Esophagus (tissue), 2 donors: ENCODE measurements around the gene RGS19. TPM values are rescaled to one million over a fixed set of nuclear protein-coding genes. Genes with fewer than 3 reads are reported as not detected.
A peak's percentile ranks its signal among the peaks of the same experiment; 100 is the strongest.

Source experiments
- H3K27ac ChIP-seq, 2 donors: one replicate each; pipeline ENCODE4 v1.5.1; 2013; ENCODE audit warnings: low read depth in 2 of 2, mild to moderate bottlenecking in 2 of 2, inconsistent platforms in 1 of 2, low read length in 1 of 2, moderate library complexity in 1 of 2
- H3K27me3 ChIP-seq, 2 donors: one replicate each; pipeline ENCODE4 v1.6.1; 2013; ENCODE audit warnings: low read length in 2 of 2, control low read depth in 1 of 2, mild to moderate bottlenecking in 1 of 2; ENCODE audit not compliant: insufficient read depth in 2 of 2, control insufficient read depth in 1 of 2
- H3K36me3 ChIP-seq, 2 donors: one replicate each; pipeline ENCODE4 v1.6.1; 2013; ENCODE audit warnings: low read length in 1 of 2; ENCODE audit not compliant: control insufficient read depth in 2 of 2, insufficient read depth in 2 of 2
- H3K4me1 ChIP-seq, 2 donors: one replicate each; pipeline ENCODE4 v1.6.1; 2013; ENCODE audit warnings: low read length in 1 of 2; ENCODE audit not compliant: control insufficient read depth in 2 of 2, insufficient read depth in 2 of 2
- H3K4me3 ChIP-seq, 2 donors: one replicate each; pipeline ENCODE4 v1.5.1; 2013; ENCODE audit warnings: low read length in 2 of 2, mild to moderate bottlenecking in 2 of 2, low read depth in 1 of 2, moderate library complexity in 1 of 2
- H3K9me3 ChIP-seq, 2 donors: one replicate each; pipeline ENCODE4 v1.6.1; 2013; ENCODE audit warnings: mild to moderate bottlenecking in 2 of 2, low read depth in 1 of 2, low read length in 1 of 2, moderate library complexity in 1 of 2; ENCODE audit not compliant: control insufficient read depth in 2 of 2, insufficient read depth in 1 of 2
- WGBS, 2 donors: extraction: QIAGEN DNeasy Blood & Tissue Kit; methylation state at CpG; one replicate each; pipeline ENCODE4 v1.1.7; 2013; 5-methylcytosine and 5-hydroxymethylcytosine counted together
- polyA plus RNA-seq, 2 donors: library from polyadenylated mRNA; stranded (reverse); fragments of 200-250 nt; gene quantifications; one replicate each; pipeline ENCODE4 v1.2.3, GENCODE V29; 2013
- donor health status: healthy with polysubstance abuse.
- donor health status: Bipolar disorder and iron deficiency.

Gene RGS19
- polyA plus RNA-seq, 2 donors = 5.0 to 8.7 TPM

DNA sequence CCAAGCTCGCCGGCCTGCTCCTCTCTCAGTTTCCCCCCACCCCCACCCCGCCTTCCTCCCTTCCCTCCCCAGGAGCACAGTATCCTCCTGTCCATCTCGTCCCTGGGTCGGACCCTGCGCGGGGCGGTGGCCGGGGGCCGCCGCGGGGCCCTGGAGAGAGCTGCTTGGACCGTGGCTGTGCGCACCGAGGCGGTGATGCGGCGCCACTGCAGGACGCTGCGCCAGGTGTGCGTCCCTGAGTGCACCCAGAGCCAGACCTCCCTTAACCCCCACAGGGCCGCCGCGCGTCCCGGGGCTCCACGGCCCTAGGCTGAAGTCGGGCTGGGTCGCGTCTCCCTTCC, 41.1 kb downstream of the RGS19 start:
- H3K4me3 ChIP-seq = peak overlapping the region; percentile 48 to 59
- no peaks in the 10 kb centered on the region for H3K27me3 ChIP-seq
- peak overlapping the region in 1 of 2 donors; percentile 11 for H3K27ac ChIP-seq
- peaks cover 8 to 9% of the 10 kb centered on the region in 2 donors for H3K4me1 ChIP-seq
- H3K9me3 ChIP-seq = no peaks in the 10 kb centered on the region
- peaks cover 0 to 11% of the 10 kb centered on the region in 2 donors for H3K36me3 ChIP-seq
- WGBS, 2 donors = 2 to 3% methylated on average over 29 to 30 of the region's 30 CpGs

DNA sequence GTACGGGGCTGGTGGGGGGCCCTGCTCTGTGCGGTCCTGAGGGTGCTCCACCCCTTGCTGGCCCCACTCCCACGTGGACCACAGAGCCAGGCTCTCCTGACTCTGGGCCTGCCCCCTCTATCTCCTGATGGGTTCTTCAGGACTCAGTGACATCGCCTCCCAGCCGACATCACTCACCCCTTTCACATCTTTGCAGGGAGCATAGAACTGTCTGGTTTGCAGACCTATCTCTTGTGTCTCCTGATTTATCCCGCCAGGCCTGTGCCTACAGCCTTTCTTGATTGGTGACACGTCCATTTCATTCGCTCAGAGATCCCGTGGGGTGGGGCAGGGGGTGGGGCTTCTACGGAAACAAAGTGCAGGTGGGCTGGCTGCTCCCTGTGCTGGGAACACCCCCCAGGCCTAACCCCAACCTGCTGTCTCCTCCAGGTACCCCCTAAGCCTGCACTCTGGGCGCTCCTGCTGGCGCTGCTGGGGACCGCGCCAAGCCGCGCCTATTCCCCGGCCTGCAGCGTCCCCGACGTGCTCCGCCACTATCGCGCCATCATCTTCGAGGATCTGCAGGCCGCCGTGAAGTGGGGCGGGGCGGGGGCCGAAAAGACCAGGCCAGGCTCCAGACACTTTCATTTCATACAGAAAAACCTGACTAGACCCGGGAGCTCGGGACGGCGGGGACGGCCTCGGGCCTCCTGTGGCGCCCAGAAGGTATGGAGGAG, 41.7 kb downstream of the RGS19 start:
- H3K4me3 ChIP-seq = peak overlapping the region in 1 of 2 donors; percentile 48
- no peaks in the 10 kb centered on the region for H3K9me3 ChIP-seq
- 8 to 10% methylated on average over 36 of the region's 36 CpGs for WGBS, 2 donors
- H3K27me3 ChIP-seq = no peaks in the 10 kb centered on the region
- H3K27ac ChIP-seq = no peak overlapping the region
- H3K4me1 ChIP-seq = peaks cover 8 to 9% of the 10 kb centered on the region in 2 donors
- peaks cover 0 to 17% of the 10 kb centered on the region in 2 donors for H3K36me3 ChIP-seq

- H3K9me3 ChIP-seq = no peaks in the 10 kb centered on the region
- H3K36me3 ChIP-seq = peaks cover 0 to 20% of the 10 kb centered on the region in 2 donors
- no peak overlapping the region for H3K4me3 ChIP-seq
- peaks cover 6 to 8% of the 10 kb centered on the region in 2 donors for H3K4me1 ChIP-seq
- no peak overlapping the region for H3K27ac ChIP-seq
- no peaks in the 10 kb centered on the region for H3K27me3 ChIP-seq
- 68 to 72% methylated on average over 3 of the region's 3 CpGs for WGBS, 2 donors
Measured at GRCh38 chr20:64037199-64037497, 42.2 kb downstream of the RGS19 start.

DNA sequence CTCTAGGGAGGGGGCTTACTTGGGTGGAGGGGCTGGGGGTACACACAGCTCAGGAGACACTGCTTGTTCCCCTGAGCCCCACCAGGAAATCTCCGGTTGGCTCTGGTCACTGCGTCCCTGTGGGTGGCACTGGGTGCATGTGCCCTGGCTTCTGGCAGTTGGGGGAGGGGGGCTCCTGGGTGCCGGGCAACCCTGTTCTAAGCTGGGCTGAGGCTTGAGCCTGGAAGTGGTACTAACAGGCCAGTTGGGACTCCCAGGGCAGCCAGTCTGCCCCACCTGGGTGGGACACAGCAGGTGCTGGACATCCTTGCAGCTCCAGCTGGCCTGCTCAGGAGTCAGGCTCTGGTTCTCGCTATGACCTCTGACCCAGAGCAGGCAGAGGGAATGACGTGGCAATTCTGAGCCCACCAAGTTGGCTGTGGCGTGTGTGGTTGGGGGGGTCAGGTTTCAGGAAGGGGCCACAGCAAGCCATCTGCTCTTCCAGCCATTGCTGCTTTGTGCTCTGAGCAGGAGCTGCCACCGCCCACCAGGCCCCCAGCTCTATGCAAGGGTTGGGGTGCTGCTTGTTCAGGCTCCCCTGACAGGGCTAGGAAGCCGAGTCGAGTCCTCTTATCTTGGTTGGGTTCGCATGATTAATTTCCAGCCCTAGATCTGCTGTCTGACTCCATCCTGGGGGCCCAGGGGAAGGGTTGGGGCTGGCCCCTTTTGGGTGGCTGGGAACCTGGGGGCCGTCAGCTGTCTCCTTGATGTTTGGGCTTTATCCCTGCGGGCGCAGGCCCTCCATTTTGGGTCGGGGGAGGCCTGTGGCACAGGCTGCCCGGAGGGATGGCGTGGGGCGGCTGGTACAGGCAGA, 42.7 kb downstream of the RGS19 start:
- WGBS, 2 donors = 61 to 68% methylated on average over 17 of the region's 17 CpGs
- no peaks in the 10 kb centered on the region for H3K9me3 ChIP-seq
- H3K27ac ChIP-seq = no peak overlapping the region
- no peak overlapping the region for H3K4me3 ChIP-seq
- peaks cover 0 to 26% of the 10 kb centered on the region in 2 donors for H3K36me3 ChIP-seq
- H3K27me3 ChIP-seq = no peaks in the 10 kb centered on the region
- H3K4me1 ChIP-seq = peaks cover 3 to 4% of the 10 kb centered on the region in 2 donors

- peaks cover 3% of the 10 kb centered on the region in 2 donors for H3K4me1 ChIP-seq
- WGBS, 2 donors = 82 to 87% methylated on average over 10 of the region's 10 CpGs
- no peaks in the 10 kb centered on the region for H3K27me3 ChIP-seq
- H3K27ac ChIP-seq = peak within 1 kb of the TSS in 1 of 2 donors; percentile 36
- H3K9me3 ChIP-seq = no peaks in the 10 kb centered on the region
- peaks cover 0 to 26% of the 10 kb centered on the region in 2 donors for H3K36me3 ChIP-seq
- H3K4me3 ChIP-seq = no peak within 1 kb of the TSS
Measured at GRCh38 chr20:64035933-64036345, 43.4 kb downstream of the RGS19 start, which contains the start of gene C20orf204. Gene C20orf204, plus strand, starts transcription at chr20:64036182. Its CDS starts 142 bp downstream, at chr20:64036324.

- Histone ChIP-seq H3K9me3 (no peaks in the 10 kb centered on the region), H3K4me1 (peaks cover 3% of the 10 kb centered on the region in 2 donors), H3K27me3 (no peaks in the 10 kb centered on the region), H3K36me3 (peaks cover under 1 to 28% of the 10 kb centered on the region in 2 donors), H3K4me3 (no peak overlapping the region), H3K27ac (peak overlapping the region in 1 of 2 donors; percentile 36)
- 67 to 78% methylated on average over 16 to 17 of the region's 17 CpGs for WGBS, 2 donors
Measured at GRCh38 chr20:64035066-64035932, 44.0 kb downstream of the RGS19 start.

DNA sequence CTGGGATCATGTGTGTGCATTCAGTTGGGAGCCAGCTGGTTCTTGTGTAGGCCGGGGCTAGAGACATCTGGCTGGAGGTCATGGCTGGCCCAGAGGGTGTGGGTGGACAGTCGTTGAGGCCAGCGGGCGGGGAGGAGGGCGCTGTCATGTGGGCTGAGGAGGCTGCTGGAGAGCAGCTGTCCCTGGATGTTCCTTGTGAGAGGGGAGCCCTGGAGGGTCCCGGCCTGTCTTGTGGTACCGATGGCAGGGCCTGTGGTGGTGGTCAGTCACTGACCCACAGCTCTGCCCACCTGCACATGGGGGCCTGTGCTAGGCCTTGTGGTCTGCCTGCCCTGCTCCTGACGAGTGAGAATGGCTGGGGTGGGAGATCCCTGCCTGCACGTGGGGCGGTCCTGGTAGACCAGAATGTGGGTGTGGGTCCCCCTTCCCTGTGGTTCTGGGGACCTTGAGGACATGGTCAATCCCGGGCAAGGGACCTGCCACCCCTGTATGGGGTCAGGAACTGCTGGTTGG, 45.3 kb downstream of the RGS19 start:
- Histone ChIP-seq H3K9me3 (no peaks in the 10 kb centered on the region), H3K27ac (no peak overlapping the region), H3K4me3 (no peak overlapping the region), H3K4me1 (peaks cover 0 to 3% of the 10 kb centered on the region in 2 donors), H3K27me3 (no peaks in the 10 kb centered on the region), H3K36me3 (peaks cover 7 to 41% of the 10 kb centered on the region in 2 donors)
- WGBS, 2 donors = 76 to 84% methylated on average over 11 of the region's 11 CpGs

DNA sequence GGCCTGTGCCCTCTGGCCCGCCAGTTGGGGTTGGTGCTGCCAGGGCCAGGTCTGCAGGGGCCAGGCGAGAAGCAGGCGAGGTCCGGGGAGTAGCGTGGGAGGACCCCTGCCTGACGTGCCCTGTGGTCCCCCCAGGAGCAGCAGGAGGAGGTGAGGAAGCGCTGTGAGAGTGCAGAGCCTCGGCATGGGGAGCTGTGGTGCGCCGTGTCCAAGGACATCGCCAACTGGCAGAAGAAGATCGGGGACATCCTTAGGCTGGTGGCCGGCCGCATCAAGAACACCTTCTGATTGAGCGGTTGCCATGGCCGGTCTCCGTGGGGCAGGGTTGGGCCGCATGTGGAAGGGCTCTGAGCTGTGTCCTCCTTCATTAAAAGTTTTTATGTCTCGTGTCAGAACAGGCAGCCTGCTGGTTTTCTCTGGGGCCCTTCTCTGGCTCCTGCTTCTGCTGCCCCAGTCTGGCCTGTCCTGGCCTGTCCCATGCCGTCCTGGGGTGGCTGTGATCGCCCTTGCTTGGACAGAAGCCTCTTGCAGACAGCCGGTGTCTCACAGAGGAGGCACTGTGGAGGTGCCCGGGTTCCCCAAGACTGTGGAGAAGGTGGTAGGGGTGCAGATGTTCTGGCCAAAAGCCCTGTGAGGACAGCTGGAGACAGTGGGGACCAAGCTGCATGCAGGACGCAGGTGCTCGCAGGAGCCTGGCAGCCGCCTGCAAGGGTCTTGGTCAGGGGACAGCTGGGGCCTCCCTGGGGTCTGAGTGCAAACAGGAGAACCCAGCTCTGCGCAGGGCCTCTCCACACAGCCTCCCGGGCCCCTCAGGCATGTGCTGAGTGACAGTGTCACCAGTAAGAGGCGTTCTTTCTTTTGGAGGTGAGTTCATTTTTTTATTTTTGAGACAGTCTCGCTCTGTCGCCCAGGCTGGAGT, 46.4 kb downstream of the RGS19 start:
- Histone ChIP-seq H3K4me1 (peaks cover 0 to under 1% of the 10 kb centered on the region in 2 donors), H3K27me3 (no peaks in the 10 kb centered on the region), H3K27ac (no peak overlapping the region), H3K9me3 (no peaks in the 10 kb centered on the region), H3K4me3 (peak overlapping the region in 1 of 2 donors; percentile 1), H3K36me3 (peaks cover 7 to 49% of the 10 kb centered on the region in 2 donors)
- WGBS, 2 donors = 82 to 88% methylated on average over 31 of the region's 31 CpGs
